OCI-LY3 (cell line): ENCODE results near the gene TIMM10.

Experiments used
- H2AFZ ChIP-seq: fragments of 200-600, 300-600 bp; shearing (Covaris generic); 2 replicates; pipeline ENCODE4 v1.6.0; 2014; ENCODE audit warnings: antibody characterized with exemption, low read depth, low read length
- H3K27ac ChIP-seq: fragments of 200-600, 300-600 bp; sonication (generic); 2 replicates; pipeline ENCODE4 v1.5.1; 2014; ENCODE audit warnings: mild to moderate bottlenecking, low read length, moderate library complexity, mixed read lengths
- H3K27me3 ChIP-seq: fragments of 200-600, 300-600 bp; sonication (generic); 2 replicates; pipeline ENCODE4 v1.6.1; 2014; ENCODE audit warnings: low read depth, low read length, mixed read lengths
- H3K36me3 ChIP-seq: fragments of 200-600, 300-600 bp; sonication (generic); replicated peaks from 2 replicates; pipeline ENCODE3; 2014; ENCODE audit warnings: low read depth, low read length, mixed read lengths
- H3K4me1 ChIP-seq: fragments of 300-600, 200-600 bp; sonication (generic); 2 replicates; pipeline ENCODE4 v1.6.1; 2014; ENCODE audit warnings: low read length, mixed read lengths
- H3K4me2 ChIP-seq: fragments of 200-600, 300-600 bp; sonication (generic); 2 replicates; pipeline ENCODE4 v1.6.1; 2014; ENCODE audit warnings: low read length, mixed read lengths
- H3K4me3 ChIP-seq: fragments of 300-600, 200-600 bp; sonication (generic); 2 replicates; pipeline ENCODE4 v1.5.1; 2014; ENCODE audit warnings: antibody characterized with exemption, mild to moderate bottlenecking, low read length, moderate library complexity
- H3K79me2 ChIP-seq: fragments of 300-600, 200-600 bp; shearing (Covaris generic); 2 replicates; pipeline ENCODE4 v1.6.1; 2014; ENCODE audit warnings: mild to moderate bottlenecking, low read length, mixed read lengths
- H3K9ac ChIP-seq: fragments of 300-600, 200-600 bp; shearing (Covaris generic); 2 replicates; pipeline ENCODE4 v1.6.0; 2014; ENCODE audit warnings: mild to moderate bottlenecking, low read length, moderate library complexity
- H3K9me3 ChIP-seq: fragments of 200-600, 300-600 bp; shearing (Covaris generic); 2 replicates; pipeline ENCODE4 v1.6.1; 2014; ENCODE audit warnings: low read length, mixed read lengths; ENCODE audit not compliant: insufficient read depth
- H4K20me1 ChIP-seq: fragments of 200-600, 300-600 bp; sonication (generic); 2 replicates; pipeline ENCODE4 v1.6.1; 2016; ENCODE audit warnings: low read length, mixed read lengths; ENCODE audit not compliant: insufficient read depth
- CTCF ChIP-seq: fragments of 200-600, 300-600 bp; sonication (generic); IDR thresholded peaks from 2 replicates; pipeline ENCODE4 v1.5.1; 2014; ENCODE audit warnings: antibody characterized with exemption, low read length, low read depth
- EZH2phosphoT487 ChIP-seq: fragments of 200-600 bp; shearing (Covaris generic); IDR thresholded peaks from 2 replicates; pipeline ENCODE4 v1.6.1; 2018; ENCODE audit warnings: antibody characterized with exemption, mixed run types, low read depth

TIMM10 gene

GRCh38 chr11:57480409-57481137 is 50.0 kb downstream of the TIMM10 start:
- Histone ChIP-seq H3K27ac (no peak overlapping the region), H3K36me3 (peaks cover 15% of the 10 kb centered on the region), H2AFZ (no peak overlapping the region), H4K20me1 (no peaks in the 10 kb centered on the region), H3K79me2 (no peaks in the 10 kb centered on the region; the same call in 1 of the 2 replicates), H3K4me2 (0 out of 2 replicates have a peak overlapping the region, but pooled peaks have one; percentile 17), H3K9me3 (no peaks in the 10 kb centered on the region), H3K4me3 (no peak overlapping the region), H3K27me3 (no peaks in the 10 kb centered on the region), H3K9ac (no peak overlapping the region), H3K4me1 (peaks cover 84% of the 10 kb centered on the region)
- TF ChIP-seq CTCF, result peak; percentile 94
- TF ChIP-seq EZH2phosphoT487, result no peak

GRCh38 chr11:57479911-57480310 is 50.6 kb downstream of the TIMM10 start:
- peaks cover 84% of the 10 kb centered on the region for H3K4me1 ChIP-seq
- no peak overlapping the region for H2AFZ ChIP-seq
- no peaks in the 10 kb centered on the region; the same call in 1 of the 2 replicates for H3K79me2 ChIP-seq
- no peak overlapping the region for H3K4me3 ChIP-seq
- H3K27me3 ChIP-seq, result no peaks in the 10 kb centered on the region
- no peak overlapping the region for H3K27ac ChIP-seq
- H3K9ac ChIP-seq, result no peak overlapping the region
- TF ChIP-seq CTCF (no peak), EZH2phosphoT487 (no peak)
- 0 out of 2 replicates have a peak overlapping the region, but pooled peaks have one; percentile 17 for H3K4me2 ChIP-seq
- peaks cover 8% of the 10 kb centered on the region for H3K36me3 ChIP-seq
- no peaks in the 10 kb centered on the region for H3K9me3 ChIP-seq
- H4K20me1 ChIP-seq, result no peaks in the 10 kb centered on the region

GRCh38 chr11:57479021-57479663 is 51.4 kb downstream of the TIMM10 start:
- H3K9me3 ChIP-seq, result no peaks in the 10 kb centered on the region
- no peak overlapping the region for H3K4me3 ChIP-seq
- H3K4me1 ChIP-seq, result peaks cover 83% of the 10 kb centered on the region
- no peaks in the 10 kb centered on the region for H3K27me3 ChIP-seq
- no peak overlapping the region for H2AFZ ChIP-seq
- no peak overlapping the region for H3K4me2 ChIP-seq
- H3K9ac ChIP-seq, result no peak overlapping the region
- no peak overlapping the region for H3K27ac ChIP-seq
- no peaks in the 10 kb centered on the region; the same call in 1 of the 2 replicates for H3K79me2 ChIP-seq
- peaks cover 3% of the 10 kb centered on the region for H3K36me3 ChIP-seq
- H4K20me1 ChIP-seq, result no peaks in the 10 kb centered on the region; the same call in 1 of the 2 replicates
- TF ChIP-seq EZH2phosphoT487 (no peak), CTCF (no peak)
